Stomach (tissue), 4 donors: ENCODE data around the gene KIF5B.

Experiments used
- CTCF ChIP-seq, 7 experiments: fragments of 450-650 bp in 4 of 7; fragments of 200-600 bp in 3 of 7; sonication (generic) in 3 of 7; IDR thresholded peaks; one replicate each; pipeline ENCODE4 v1.5.1; 2016 to 2019; ENCODE audit warnings: antibody characterized with exemption in 7 of 7, control low read depth in 2 of 7, mild to moderate bottlenecking in 1 of 7
- EP300 ChIP-seq: sonication (generic); formaldehyde crosslinking; IDR thresholded peaks from one replicate; pipeline ENCODE4 v1.6.1; 2017; ENCODE audit warnings: antibody characterized with exemption
- POLR2A ChIP-seq, 4 donors: fragments of 450-650 bp; IDR thresholded peaks; one replicate each; pipeline ENCODE4 v1.6.1; 2016; ENCODE audit warnings: antibody characterized with exemption in 4 of 4, control low read depth in 2 of 4, mild to moderate bottlenecking in 1 of 4, moderate library complexity in 1 of 4
- POLR2AphosphoS5 ChIP-seq, 3 donors: sonication (generic); formaldehyde crosslinking; IDR thresholded peaks; one replicate each; pipeline ENCODE4 v1.6.1; 2016; ENCODE audit warnings: antibody characterized with exemption in 3 of 3

GRCh38 chr10:32000937-32001336, 55.3 kb downstream of the KIF5B start:
- no peak for TF ChIP-seq CTCF (IDR thresholded peaks at IDR 0.05)
- TF ChIP-seq POLR2A (IDR thresholded peaks at IDR 0.05) = no peak
- TF ChIP-seq EP300 = no peak
- TF ChIP-seq POLR2AphosphoS5 (IDR thresholded peaks at IDR 0.05) = no peak
